GM23248 (cell line): ENCODE results near the gene RORB. TPM values are rescaled to one million over a fixed set of nuclear protein-coding genes. Genes with fewer than 3 reads are reported as not detected.

Experiments used
- DNase-seq: peaks from one replicate; pipeline ENCODE4 v3.0.0-alpha.2; 2015
- H2AFZ ChIP-seq: fragments of 200-600 bp; sonication (generic); 2 replicates; pipeline ENCODE4 v1.6.1; 2016; ENCODE audit warnings: antibody characterized with exemption
- H3F3A ChIP-seq: fragments of 200-600 bp; sonication (generic); 2 replicates; pipeline ENCODE4 v1.6.1; 2016; ENCODE audit warnings: mild to moderate bottlenecking, antibody characterized with exemption, mixed run types; ENCODE audit not compliant: insufficient read depth
- H3K27ac ChIP-seq: fragments of 200-600 bp; sonication (generic); 2 replicates; pipeline ENCODE4 v1.5.1; 2016; ENCODE audit warnings: mild to moderate bottlenecking
- H3K27me3 ChIP-seq: fragments of 200-600 bp; sonication (generic); replicated peaks from 2 replicates; pipeline ENCODE4 v1.6.1; 2016; ENCODE audit warnings: mild to moderate bottlenecking; ENCODE audit not compliant: insufficient read depth
- H3K36me3 ChIP-seq: fragments of 200-600 bp; sonication (generic); 2 replicates; pipeline ENCODE4 v1.6.1; 2016; ENCODE audit warnings: low read depth, mild to moderate bottlenecking
- H3K4me1 ChIP-seq: fragments of 200-600 bp; sonication (generic); 2 replicates; pipeline ENCODE4 v1.6.1; 2016; ENCODE audit warnings: mild to moderate bottlenecking; ENCODE audit not compliant: insufficient read depth
- H3K4me2 ChIP-seq: fragments of 200-600 bp; sonication (generic); one replicate; pipeline ENCODE4 v1.6.1; 2016; ENCODE audit warnings: mild to moderate bottlenecking; ENCODE audit not compliant: unreplicated experiment
- H3K4me3 ChIP-seq: fragments of 200-600 bp; sonication (generic); 2 replicates; pipeline ENCODE4 v1.5.1; 2016; ENCODE audit warnings: mild to moderate bottlenecking
- H3K79me2 ChIP-seq: fragments of 200-600 bp; sonication (generic); 2 replicates; pipeline ENCODE4 v1.6.1; 2016; ENCODE audit warnings: mild to moderate bottlenecking; ENCODE audit not compliant: insufficient read depth
- H3K9ac ChIP-seq: fragments of 200-600 bp; sonication (generic); 2 replicates; pipeline ENCODE4 v1.6.1; 2016; ENCODE audit warnings: mild to moderate bottlenecking
- H3K9me2 ChIP-seq: fragments of 200-600 bp; sonication (generic); 2 replicates; pipeline ENCODE4 v1.6.1; 2016; ENCODE audit warnings: mixed run types, mild to moderate bottlenecking, moderate library complexity; ENCODE audit not compliant: insufficient read depth
- H3K9me3 ChIP-seq: fragments of 200-600 bp; sonication (generic); one replicate; pipeline ENCODE4 v1.6.1; 2017; ENCODE audit warnings: low read depth
- H4K20me1 ChIP-seq: fragments of 200-600 bp; sonication (generic); 2 replicates; pipeline ENCODE4 v1.6.0; 2016; ENCODE audit not compliant: insufficient read depth
- EZH2 ChIP-seq: fragments of 200-600 bp; sonication (generic); IDR thresholded peaks from 2 replicates; pipeline ENCODE4 v1.6.1; 2018; ENCODE audit warnings: antibody characterized with exemption, mild to moderate bottlenecking; ENCODE audit not compliant: insufficient read depth, poor library complexity, severe bottlenecking
- EZH2phosphoT487 ChIP-seq: fragments of 200-600 bp; sonication (generic); IDR thresholded peaks from 2 replicates; pipeline ENCODE4 v1.6.1; 2018; ENCODE audit warnings: antibody characterized with exemption, moderate library complexity, mild to moderate bottlenecking, low read depth; ENCODE audit not compliant: insufficient read depth
- WGBS, 2 experiments: methylation state at CpG; one replicate each; pipeline ENCODE4 v1.1.6; 2015 to 2017; ENCODE audit warnings: low lambda C conversion rate in 2 of 2, low coverage in 1 of 2; ENCODE audit errors: missing lambda C conversion rate in 2 of 2; 5-methylcytosine and 5-hydroxymethylcytosine counted together
- in situ Hi-C: fragments of 300-500 bp; cut with MboI; formaldehyde crosslinking; loops from 2 replicates; pipeline ENCODE4 v1.15.0; 2020
- polyA plus RNA-seq: library from polyadenylated mRNA; unstranded; fragments of >200 nt; fragmentation: Nextera tagmentation; extraction: Ambion mirVana; gene quantifications from 2 replicates; pipeline ENCODE4 v1.2.1, GENCODE V29; 2016
- total RNA-seq: library from RNA; depleted of rRNA; stranded (reverse); fragments of >200 nt; shearing (Covaris generic); gene quantifications from 2 replicates; pipeline ENCODE4 v1.2.3, GENCODE V29; 2014; rRNA removed

The RORB gene
- total RNA-seq (not detected in 2 replicates), polyA plus RNA-seq (not detected in 2 replicates)

- no peak; the same call in 1 of the 2 replicates for TF ChIP-seq EZH2phosphoT487
- TF ChIP-seq EZH2, result peak; percentile 30
- Histone ChIP-seq H3F3A (no peaks in the 10 kb centered on the region), H3K36me3 (no peaks in the 10 kb centered on the region), H2AFZ (peak within 1 kb of the TSS; percentile 93), H3K9me3 (no peaks in the 10 kb centered on the region), H3K9ac (peak within 1 kb of the TSS; percentile 31), H3K9me2 (no peaks in the 10 kb centered on the region), H3K4me3 (peak within 1 kb of the TSS; percentile 78), H3K4me2 (peak within 1 kb of the TSS; percentile 86), H3K27me3 (peaks cover 63% of the 10 kb centered on the region), H3K79me2 (no peaks in the 10 kb centered on the region), H3K27ac (no peak within 1 kb of the TSS), H3K4me1 (no peaks in the 10 kb centered on the region), H4K20me1 (no peaks in the 10 kb centered on the region)
- WGBS, 2 experiments, result 1 to 2% methylated on average over 37 to 50 of the region's 50 CpGs
- peak; percentile 37 for DNase-seq
- in situ Hi-C loops, result no loop called here
These were observed at the start of gene RORB for GRCh38 chr9:74496819-74497747. Gene RORB (plus strand): TSS chr9:74497335. CDS start chr9:74497977, 642 bp downstream.

GRCh38 chr9:74447451-74448193, 49.5 kb upstream of the RORB start:
- H3K27ac ChIP-seq, result no peak overlapping the region
- no peak for DNase-seq
- H4K20me1 ChIP-seq, result no peaks in the 10 kb centered on the region

GRCh38 chr9:74449060-74449459, 48.1 kb upstream of the RORB start:
- in situ Hi-C loops, result no loop called here

More at GRCh38 chr9:74447451-74448193, 49.5 kb upstream of the RORB start:
- Histone ChIP-seq H3K4me2 (no peak overlapping the region), H3K4me3 (no peak overlapping the region), H3K79me2 (no peaks in the 10 kb centered on the region), H3K27me3 (no peaks in the 10 kb centered on the region), H3K9me2 (no peaks in the 10 kb centered on the region), H3F3A (no peaks in the 10 kb centered on the region), H3K4me1 (no peaks in the 10 kb centered on the region), H2AFZ (no peak overlapping the region), H3K9ac (no peak overlapping the region), H3K9me3 (no peaks in the 10 kb centered on the region), H3K36me3 (no peaks in the 10 kb centered on the region)
- TF ChIP-seq EZH2 (no peak), EZH2phosphoT487 (no peak)
- in situ Hi-C loops, result no loop called here
- WGBS, 2 experiments, result 25 to 26% methylated on average over 2 of the region's 2 CpGs

GRCh38 chr9:74458832-74459231, 38.3 kb upstream of the RORB start:
- H3K9me2 ChIP-seq, result no peaks in the 10 kb centered on the region
- H3K4me1 ChIP-seq, result no peaks in the 10 kb centered on the region
- no peak overlapping the region for H3K9ac ChIP-seq
- no peaks in the 10 kb centered on the region for H3K27me3 ChIP-seq
- no peak overlapping the region for H3K4me3 ChIP-seq
- no peaks in the 10 kb centered on the region for H3K36me3 ChIP-seq
- in situ Hi-C loops, result no loop called here
- H3K79me2 ChIP-seq, result no peaks in the 10 kb centered on the region
- H3K4me2 ChIP-seq, result no peak overlapping the region
- no peak overlapping the region for H2AFZ ChIP-seq
- WGBS, 2 experiments, result 27 to 32% methylated on average over 4 of the region's 4 CpGs
- TF ChIP-seq EZH2, result no peak
- no peak for TF ChIP-seq EZH2phosphoT487
- H3K27ac ChIP-seq, result no peak overlapping the region
- DNase-seq, result no peak
- no peaks in the 10 kb centered on the region for H4K20me1 ChIP-seq
- H3F3A ChIP-seq, result no peaks in the 10 kb centered on the region
- no peaks in the 10 kb centered on the region for H3K9me3 ChIP-seq

More at GRCh38 chr9:74449060-74449459, 48.1 kb upstream of the RORB start:
- Histone ChIP-seq H3K27me3 (no peaks in the 10 kb centered on the region), H3K9me2 (no peaks in the 10 kb centered on the region), H3K9me3 (no peaks in the 10 kb centered on the region), H4K20me1 (no peaks in the 10 kb centered on the region), H3K4me1 (no peaks in the 10 kb centered on the region), H3K79me2 (no peaks in the 10 kb centered on the region), H3K9ac (no peak overlapping the region), H3K4me3 (no peak overlapping the region), H2AFZ (no peak overlapping the region), H3K36me3 (no peaks in the 10 kb centered on the region), H3K4me2 (no peak overlapping the region), H3F3A (no peaks in the 10 kb centered on the region), H3K27ac (no peak overlapping the region)
- TF ChIP-seq EZH2phosphoT487 (no peak), EZH2 (no peak)
- 60 to 74% methylated on average over 2 of the region's 2 CpGs for WGBS, 2 experiments
- no peak for DNase-seq
